Glutamatergic neuron (in vitro differentiated cells): Measurements from ENCODE around the gene HEATR1. TPM values are rescaled to one million over a fixed set of nuclear protein-coding genes. Genes with fewer than 3 reads are reported as not detected.

Experiments
- DNase-seq: peaks from one replicate; pipeline ENCODE4 v3.0.0; 2022
- H3K27ac Mint-ChIP-seq: one replicate; pipeline ENCODE4 v1.8.0; 2020; ENCODE audit warnings: mild to moderate bottlenecking, mixed read lengths, inconsistent platforms; ENCODE audit not compliant: unreplicated experiment
- H3K27me3 Mint-ChIP-seq: one replicate; pipeline ENCODE4 v1.8.0; 2020; ENCODE audit warnings: mild to moderate bottlenecking, moderate library complexity, mixed read lengths, inconsistent platforms; ENCODE audit not compliant: unreplicated experiment
- H3K36me3 Mint-ChIP-seq: one replicate; pipeline ENCODE4 v1.8.0; 2020; ENCODE audit warnings: mild to moderate bottlenecking, mixed read lengths, inconsistent platforms; ENCODE audit not compliant: unreplicated experiment
- H3K4me1 Mint-ChIP-seq: one replicate; pipeline ENCODE4 v1.8.0; 2020; ENCODE audit warnings: mild to moderate bottlenecking, low read depth, mixed read lengths, inconsistent platforms; ENCODE audit not compliant: unreplicated experiment
- H3K4me3 Mint-ChIP-seq: one replicate; pipeline ENCODE4 v1.8.0; 2020; ENCODE audit warnings: mild to moderate bottlenecking, mixed read lengths, inconsistent platforms; ENCODE audit not compliant: unreplicated experiment
- H3K9me3 Mint-ChIP-seq: one replicate; pipeline ENCODE4 v1.8.0; 2020; ENCODE audit warnings: mild to moderate bottlenecking, moderate library complexity, mixed read lengths, inconsistent platforms; ENCODE audit not compliant: unreplicated experiment
- long read RNA-seq: library from polyadenylated mRNA; unstranded; transcript quantifications from one replicate; pipeline ENCODE4 v2.0.0, GENCODE V29; 2020; ENCODE audit not compliant: unreplicated experiment
- total RNA-seq: library from RNA; stranded (reverse); fragmentation: NEBNext Ultra II Directional; extraction: Animal tissue kit (Norgen Biotek cat#: 25700); gene quantifications from one replicate; pipeline ENCODE4 v1.2.1, GENCODE V29; 2021; ENCODE audit not compliant: unreplicated experiment
- TF ChIP-seq, protein P1 (sequence below): fragments of 200-600 bp; sonication (generic); IDR thresholded peaks from one replicate; pipeline ENCODE4 v1.5.0; 2021; ENCODE audit not compliant: partially characterized antibody, unreplicated experiment

The HEATR1 gene, protein sequence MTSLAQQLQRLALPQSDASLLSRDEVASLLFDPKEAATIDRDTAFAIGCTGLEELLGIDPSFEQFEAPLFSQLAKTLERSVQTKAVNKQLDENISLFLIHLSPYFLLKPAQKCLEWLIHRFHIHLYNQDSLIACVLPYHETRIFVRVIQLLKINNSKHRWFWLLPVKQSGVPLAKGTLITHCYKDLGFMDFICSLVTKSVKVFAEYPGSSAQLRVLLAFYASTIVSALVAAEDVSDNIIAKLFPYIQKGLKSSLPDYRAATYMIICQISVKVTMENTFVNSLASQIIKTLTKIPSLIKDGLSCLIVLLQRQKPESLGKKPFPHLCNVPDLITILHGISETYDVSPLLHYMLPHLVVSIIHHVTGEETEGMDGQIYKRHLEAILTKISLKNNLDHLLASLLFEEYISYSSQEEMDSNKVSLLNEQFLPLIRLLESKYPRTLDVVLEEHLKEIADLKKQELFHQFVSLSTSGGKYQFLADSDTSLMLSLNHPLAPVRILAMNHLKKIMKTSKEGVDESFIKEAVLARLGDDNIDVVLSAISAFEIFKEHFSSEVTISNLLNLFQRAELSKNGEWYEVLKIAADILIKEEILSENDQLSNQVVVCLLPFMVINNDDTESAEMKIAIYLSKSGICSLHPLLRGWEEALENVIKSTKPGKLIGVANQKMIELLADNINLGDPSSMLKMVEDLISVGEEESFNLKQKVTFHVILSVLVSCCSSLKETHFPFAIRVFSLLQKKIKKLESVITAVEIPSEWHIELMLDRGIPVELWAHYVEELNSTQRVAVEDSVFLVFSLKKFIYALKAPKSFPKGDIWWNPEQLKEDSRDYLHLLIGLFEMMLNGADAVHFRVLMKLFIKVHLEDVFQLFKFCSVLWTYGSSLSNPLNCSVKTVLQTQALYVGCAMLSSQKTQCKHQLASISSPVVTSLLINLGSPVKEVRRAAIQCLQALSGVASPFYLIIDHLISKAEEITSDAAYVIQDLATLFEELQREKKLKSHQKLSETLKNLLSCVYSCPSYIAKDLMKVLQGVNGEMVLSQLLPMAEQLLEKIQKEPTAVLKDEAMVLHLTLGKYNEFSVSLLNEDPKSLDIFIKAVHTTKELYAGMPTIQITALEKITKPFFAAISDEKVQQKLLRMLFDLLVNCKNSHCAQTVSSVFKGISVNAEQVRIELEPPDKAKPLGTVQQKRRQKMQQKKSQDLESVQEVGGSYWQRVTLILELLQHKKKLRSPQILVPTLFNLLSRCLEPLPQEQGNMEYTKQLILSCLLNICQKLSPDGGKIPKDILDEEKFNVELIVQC (N-terminal part only)
- total RNA-seq = 31.7 TPM
- long read RNA-seq, partial matches to known transcripts = 1 of 2 reads
- long read RNA-seq, other reads (novel, unspliced or antisense) = 0 of 2 reads

DNA sequence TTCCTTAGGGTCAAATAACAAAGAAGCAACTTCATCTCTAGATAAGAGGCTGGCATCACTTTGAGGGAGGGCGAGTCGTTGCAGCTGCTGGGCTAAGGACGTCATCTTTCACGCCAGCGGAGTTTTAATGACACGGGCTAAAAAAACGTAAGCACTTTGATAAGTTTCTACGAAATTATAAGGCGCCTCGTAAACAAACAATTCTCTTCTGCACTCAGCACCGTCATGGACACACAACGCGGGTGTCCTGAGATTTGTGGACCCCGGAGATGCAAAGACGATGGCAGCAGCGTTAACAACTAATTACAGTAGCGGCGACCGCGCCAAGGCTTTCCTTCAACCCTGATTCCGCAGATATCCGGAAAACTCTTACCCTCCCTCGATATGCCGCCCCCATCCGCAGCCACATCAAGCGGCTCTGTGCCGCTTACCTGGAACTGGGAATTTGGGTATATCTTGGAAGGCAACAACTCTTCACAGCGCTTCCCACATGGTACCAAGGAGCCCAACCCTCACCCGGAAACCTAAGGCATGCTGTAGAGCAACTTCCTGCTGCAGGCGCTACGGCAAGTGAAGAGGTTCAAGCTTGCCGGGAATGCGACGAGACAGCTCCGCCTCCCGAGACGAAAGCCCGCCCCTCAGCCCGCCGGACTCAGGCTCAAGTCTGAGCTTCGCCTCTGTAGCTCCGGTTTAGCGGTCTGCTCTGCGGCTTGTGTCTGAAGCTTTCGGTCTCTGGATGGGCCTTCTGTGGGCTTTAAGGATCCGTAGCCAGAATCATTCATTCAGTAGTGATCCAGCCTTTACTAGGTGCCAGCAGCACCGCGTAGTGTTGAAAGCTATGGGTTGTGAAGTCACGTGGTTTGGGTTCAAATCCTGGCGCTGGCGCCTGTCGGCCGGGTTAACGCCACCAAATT lies at the start of gene HEATR1:
HEATR1 (minus strand) TSS at position 526 of the 914 bp plus-strand sequence; CDS start at position 105, 421 bp downstream.
- Mint-ChIP-seq H3K9me3 (no peaks in the 10 kb centered on the region), H3K27ac (peak within 1 kb of the TSS; percentile 90), H3K4me1 (peaks cover 5% of the 10 kb centered on the region), H3K36me3 (no peaks in the 10 kb centered on the region), H3K4me3 (peak within 1 kb of the TSS; percentile 95), H3K27me3 (no peaks in the 10 kb centered on the region)
- DNase-seq = peak; percentile 95
- TF ChIP-seq, protein P1, sequence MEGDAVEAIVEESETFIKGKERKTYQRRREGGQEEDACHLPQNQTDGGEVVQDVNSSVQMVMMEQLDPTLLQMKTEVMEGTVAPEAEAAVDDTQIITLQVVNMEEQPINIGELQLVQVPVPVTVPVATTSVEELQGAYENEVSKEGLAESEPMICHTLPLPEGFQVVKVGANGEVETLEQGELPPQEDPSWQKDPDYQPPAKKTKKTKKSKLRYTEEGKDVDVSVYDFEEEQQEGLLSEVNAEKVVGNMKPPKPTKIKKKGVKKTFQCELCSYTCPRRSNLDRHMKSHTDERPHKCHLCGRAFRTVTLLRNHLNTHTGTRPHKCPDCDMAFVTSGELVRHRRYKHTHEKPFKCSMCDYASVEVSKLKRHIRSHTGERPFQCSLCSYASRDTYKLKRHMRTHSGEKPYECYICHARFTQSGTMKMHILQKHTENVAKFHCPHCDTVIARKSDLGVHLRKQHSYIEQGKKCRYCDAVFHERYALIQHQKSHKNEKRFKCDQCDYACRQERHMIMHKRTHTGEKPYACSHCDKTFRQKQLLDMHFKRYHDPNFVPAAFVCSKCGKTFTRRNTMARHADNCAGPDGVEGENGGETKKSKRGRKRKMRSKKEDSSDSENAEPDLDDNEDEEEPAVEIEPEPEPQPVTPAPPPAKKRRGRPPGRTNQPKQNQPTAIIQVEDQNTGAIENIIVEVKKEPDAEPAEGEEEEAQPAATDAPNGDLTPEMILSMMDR = no peak

DNA sequence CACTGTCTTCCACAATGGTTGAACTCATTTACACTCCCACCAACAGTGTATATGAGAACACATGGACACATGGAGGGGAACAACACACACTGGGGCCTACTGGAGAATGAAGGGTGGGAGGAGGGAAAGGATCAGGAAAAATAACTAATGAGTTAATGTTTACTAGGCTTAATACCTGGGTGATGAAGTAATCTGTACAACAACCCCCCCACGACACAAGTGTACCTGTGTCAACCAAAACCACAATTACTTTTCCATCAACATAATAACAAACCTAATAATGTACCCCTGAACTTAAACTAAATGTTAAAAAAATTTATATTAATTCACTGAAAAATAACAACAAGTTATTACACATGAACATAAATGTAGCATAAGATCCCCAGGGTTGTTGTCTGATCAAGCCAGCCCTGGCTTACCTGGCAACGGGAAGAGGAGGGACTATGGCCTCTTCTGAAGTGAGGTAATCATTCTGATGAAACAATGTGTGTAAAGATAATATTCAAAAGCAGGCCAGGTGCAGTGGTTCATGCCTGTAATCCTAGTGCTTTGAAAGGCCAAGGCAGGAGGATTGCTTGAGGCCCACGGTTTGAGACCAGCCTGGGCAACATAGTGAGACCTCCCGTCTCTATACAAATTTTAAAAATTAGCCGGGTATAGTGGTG lies 40.8 kb upstream of the HEATR1 start:
- no peak for DNase-seq
- TF ChIP-seq, protein P1 = no peak
- H3K4me1 Mint-ChIP-seq = no peaks in the 10 kb centered on the region
- no peak overlapping the region for H3K27ac Mint-ChIP-seq
- peaks cover 1% of the 10 kb centered on the region for H3K27me3 Mint-ChIP-seq
- no peaks in the 10 kb centered on the region for H3K9me3 Mint-ChIP-seq
- no peaks in the 10 kb centered on the region for H3K36me3 Mint-ChIP-seq
- H3K4me3 Mint-ChIP-seq = no peak overlapping the region

DNA sequence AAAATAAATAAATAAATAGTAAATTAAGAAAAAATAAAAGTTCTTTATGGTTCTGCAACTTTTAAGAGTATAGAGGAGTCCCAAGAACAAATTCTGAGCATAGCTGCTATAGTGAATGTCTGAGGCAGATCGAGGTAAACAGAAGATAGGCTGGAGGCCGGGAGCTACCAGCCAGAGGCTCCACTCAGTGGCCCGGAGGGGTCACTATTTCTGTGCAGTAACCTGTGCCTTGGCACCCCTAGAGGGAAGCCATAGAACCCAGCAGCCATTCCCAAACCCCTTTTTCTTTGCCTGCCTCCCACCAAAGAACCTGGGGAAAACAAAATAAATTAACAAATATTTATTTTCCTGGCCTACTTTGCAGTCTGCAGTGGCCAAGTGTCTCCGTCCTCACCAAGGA lies 38.4 kb upstream of the HEATR1 start:
- H3K4me3 Mint-ChIP-seq = no peak overlapping the region
- no peaks in the 10 kb centered on the region for H3K4me1 Mint-ChIP-seq
- no peaks in the 10 kb centered on the region for H3K36me3 Mint-ChIP-seq
- DNase-seq = no peak
- H3K9me3 Mint-ChIP-seq = no peaks in the 10 kb centered on the region
- H3K27me3 Mint-ChIP-seq = no peaks in the 10 kb centered on the region
- no peak overlapping the region for H3K27ac Mint-ChIP-seq
- TF ChIP-seq, protein P1 = no peak

DNA sequence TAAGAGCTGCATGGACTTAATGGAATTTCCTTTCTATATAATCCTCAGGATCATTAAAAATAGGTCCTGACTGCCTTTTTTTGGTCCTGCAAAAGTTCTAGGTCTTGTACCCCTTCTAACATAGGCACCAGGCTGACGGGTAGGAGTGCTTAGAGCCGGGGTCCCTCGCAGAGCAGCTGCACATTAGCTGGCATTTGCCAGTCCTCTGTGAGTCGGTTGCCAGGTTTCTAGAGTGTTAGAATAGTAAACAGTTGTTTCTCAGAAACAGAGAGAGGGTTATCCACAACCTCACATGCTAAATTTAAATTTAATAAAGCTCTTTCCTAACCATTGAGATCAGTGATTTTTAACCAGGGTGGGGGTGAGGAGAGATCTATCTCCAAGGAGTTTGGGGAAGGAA lies 35.4 kb upstream of the HEATR1 start:
- peaks cover 3% of the 10 kb centered on the region for H3K27me3 Mint-ChIP-seq
- H3K4me3 Mint-ChIP-seq = no peak overlapping the region
- TF ChIP-seq, protein P1 = no peak
- H3K4me1 Mint-ChIP-seq = no peaks in the 10 kb centered on the region
- no peak overlapping the region for H3K27ac Mint-ChIP-seq
- H3K9me3 Mint-ChIP-seq = no peaks in the 10 kb centered on the region
- peaks cover 7% of the 10 kb centered on the region for H3K36me3 Mint-ChIP-seq
- no peak for DNase-seq
